Mammary epithelial cell (primary cell): ENCODE measurements around the gene ADCY9.

ENCODE experiments used
- CTCF ChIP-seq, 2 donors: IDR thresholded peaks in 1 of 2; conservative IDR thresholded peaks in 1 of 2; 2 replicates each; pipeline ENCODE4 v1.5.1; 2011 to 2012; ENCODE audit warnings: inconsistent platforms in 2 of 2, low read length in 2 of 2, mild to moderate bottlenecking in 2 of 2, control low read depth in 1 of 2, low read depth in 1 of 2; ENCODE audit not compliant: insufficient read depth in 1 of 2; ENCODE audit errors: extremely low read depth in 1 of 2
- EZH2 ChIP-seq: IDR thresholded peaks from 2 replicates; pipeline ENCODE4 v1.6.1; 2012; ENCODE audit warnings: low read length, inconsistent platforms, borderline replicate concordance

DNA sequence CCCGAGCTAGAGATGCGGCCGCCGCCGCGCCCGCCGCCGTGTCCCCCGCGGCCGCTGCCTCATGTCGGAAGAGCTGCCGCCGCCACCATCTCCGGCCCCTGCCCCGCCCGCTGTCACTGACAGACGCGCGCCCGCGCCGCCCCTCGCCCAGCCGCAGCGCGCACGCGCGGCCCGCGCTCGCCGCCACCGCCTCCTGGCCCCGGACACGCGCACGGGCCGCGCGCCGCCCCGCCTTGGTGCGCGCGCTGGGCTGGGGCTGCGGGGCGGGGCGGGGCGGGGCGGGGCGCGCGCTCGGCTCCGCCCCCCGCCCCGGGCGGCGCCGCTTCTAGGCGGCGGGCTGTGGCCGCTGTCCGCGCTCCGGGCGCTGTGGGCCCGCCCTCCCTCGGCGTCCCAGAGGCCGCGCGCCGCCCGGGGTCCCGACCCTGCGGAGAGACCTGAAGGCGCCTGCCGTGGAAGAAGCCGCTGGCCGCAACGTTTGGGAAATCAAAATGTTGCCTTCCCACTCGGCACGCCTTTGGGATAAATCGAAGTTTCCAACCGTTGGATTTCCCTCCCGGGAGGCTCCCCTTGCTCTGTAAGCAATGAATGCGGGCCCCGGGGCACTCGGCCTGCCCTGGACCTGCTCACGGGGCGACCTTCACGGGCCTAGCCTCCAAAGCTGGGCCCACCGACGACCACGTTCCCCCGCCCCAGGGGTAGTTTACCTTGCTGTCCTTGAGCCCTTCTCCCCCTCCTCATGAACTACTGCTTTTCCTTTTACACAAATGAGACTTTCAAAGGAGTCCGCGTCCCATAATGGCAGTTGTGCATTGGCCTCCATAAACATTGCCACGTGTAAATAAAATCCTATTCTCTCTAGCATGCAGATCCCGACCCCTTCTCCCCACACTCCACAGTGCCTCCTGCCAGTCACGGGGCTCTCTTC, at the start of gene ADCY9:
- no peak for TF ChIP-seq CTCF (conservative IDR thresholded peaks at IDR 0.05 in 1 of 2, IDR thresholded peaks at IDR 0.05 in 1 of 2; ENCODE audit: extremely low read depth in 1 of 2, insufficient read depth in 1 of 2, low read depth in 1 of 2, low read length in 2 of 2)
- TF ChIP-seq EZH2, result no peak
